Smooth muscle cell (in vitro differentiated cells): ENCODE measurements around the gene LIN37. TPM values are rescaled to one million over a fixed set of nuclear protein-coding genes. Genes with fewer than 3 reads are reported as not detected.

ENCODE experiments used
- DNase-seq: peaks from one replicate; lab custom pipeline; 2025; ENCODE audit not compliant: unreplicated experiment; lab: John Stamatoyannopoulos, UW
- H2AFZ ChIP-seq: fragments of 200-600 bp; sonication (generic); 2 replicates; pipeline ENCODE4 v1.6.0; 2016; ENCODE audit warnings: antibody characterized with exemption, low read depth, mild to moderate bottlenecking
- H3F3A ChIP-seq: fragments of 200-600 bp; sonication (generic); 2 replicates; pipeline ENCODE4 v1.6.0; 2017; ENCODE audit warnings: antibody characterized with exemption, low read depth
- H3K27ac ChIP-seq: fragments of 200-600 bp; sonication (generic); 2 replicates; pipeline ENCODE4 v1.5.1; 2016; ENCODE audit warnings: low read depth, mild to moderate bottlenecking
- H3K27me3 ChIP-seq: fragments of 200-600 bp; sonication (generic); 2 replicates; pipeline ENCODE4 v1.6.1; 2016; ENCODE audit warnings: low read depth, mild to moderate bottlenecking
- H3K36me3 ChIP-seq: fragments of 200-600 bp; sonication (generic); 2 replicates; pipeline ENCODE4 v1.5.1; 2016; ENCODE audit warnings: low read depth
- H3K4me1 ChIP-seq: fragments of 200-600 bp; sonication (generic); 2 replicates; pipeline ENCODE4 v1.5.1; 2016; ENCODE audit warnings: low read depth
- H3K4me2 ChIP-seq: fragments of 200-600 bp; sonication (generic); 2 replicates; pipeline ENCODE4 v1.6.0; 2016; ENCODE audit warnings: mild to moderate bottlenecking
- H3K4me3 ChIP-seq: fragments of 200-600 bp; sonication (generic); 2 replicates; pipeline ENCODE4 v1.5.1; 2016; ENCODE audit warnings: mild to moderate bottlenecking
- H3K79me2 ChIP-seq: fragments of 200-600 bp; sonication (generic); 2 replicates; pipeline ENCODE4 v1.6.0; 2016; ENCODE audit warnings: low read depth, mild to moderate bottlenecking
- H3K9ac ChIP-seq: fragments of 200-600 bp; sonication (generic); 2 replicates; pipeline ENCODE4 v1.6.0; 2016; ENCODE audit warnings: low read depth
- H3K9me3 ChIP-seq: fragments of 200-600 bp; sonication (generic); replicated peaks from 2 replicates; pipeline ENCODE4 v1.5.1; 2016; ENCODE audit warnings: low read depth
- H4K20me1 ChIP-seq: fragments of 200-600 bp; sonication (generic); 2 replicates; pipeline ENCODE4 v1.6.0; 2016; ENCODE audit warnings: low read depth
- CTCF ChIP-seq: fragments of 200-600 bp; sonication (generic); IDR thresholded peaks from 2 replicates; pipeline ENCODE4 v1.5.1; 2017; ENCODE audit warnings: borderline replicate concordance, mild to moderate bottlenecking, antibody characterized with exemption; ENCODE audit not compliant: insufficient read depth, poor library complexity, severe bottlenecking
- WGBS: methylation state at CpG from one replicate; pipeline ENCODE4 v1.1.7; 2016; ENCODE audit warnings: low lambda C conversion rate; 5-methylcytosine and 5-hydroxymethylcytosine counted together
- polyA plus RNA-seq: library from polyadenylated mRNA; unstranded; fragments of >200 nt; fragmentation: Nextera tagmentation; extraction: Ambion mirVana; gene quantifications from 2 replicates; pipeline ENCODE4 v1.2.1, GENCODE V29; 2016
- total RNA-seq: library from RNA; depleted of rRNA; stranded (reverse); fragments of >200 nt; gene quantifications from 2 replicates; pipeline ENCODE4 v1.2.3, GENCODE V29; 2014

Gene LIN37
- total and polyA plus RNA-seq, 2 experiments from 2014 or later, result 16.4 to 17.8 TPM

- Histone ChIP-seq H3K9me3 (no peaks in the 10 kb centered on the region), H3K4me1 (peaks cover 23% of the 10 kb centered on the region), H3K4me2 (no peak overlapping the region), H3K27ac (no peak overlapping the region), H3K36me3 (no peaks in the 10 kb centered on the region), H3K79me2 (peaks cover 24% of the 10 kb centered on the region), H2AFZ (no peak overlapping the region), H3K27me3 (no peaks in the 10 kb centered on the region), H3K4me3 (no peak overlapping the region), H3K9ac (no peak overlapping the region), H4K20me1 (peaks cover 11% of the 10 kb centered on the region), H3F3A (peaks cover 27% of the 10 kb centered on the region)
- no peak for TF ChIP-seq CTCF
- WGBS, result 95% methylated on average over 20 of the region's 20 CpGs
- no peak for DNase-seq
Measured at GRCh38 chr19:35752746-35753350, 4.5 kb downstream of the LIN37 start.

- Histone ChIP-seq H3K9ac (no peak overlapping the region), H3K36me3 (no peaks in the 10 kb centered on the region), H3F3A (peaks cover 27% of the 10 kb centered on the region), H3K4me2 (no peak overlapping the region), H2AFZ (no peak overlapping the region), H3K27ac (no peak overlapping the region), H3K9me3 (no peaks in the 10 kb centered on the region), H4K20me1 (peaks cover 12% of the 10 kb centered on the region), H3K79me2 (peaks cover 25% of the 10 kb centered on the region), H3K4me1 (peaks cover 26% of the 10 kb centered on the region), H3K4me3 (no peak overlapping the region), H3K27me3 (no peaks in the 10 kb centered on the region)
- no peak for DNase-seq
- no peak for TF ChIP-seq CTCF
- 90% methylated on average over 20 of the region's 20 CpGs for WGBS
Measured at GRCh38 chr19:35753634-35754369, 5.4 kb downstream of the LIN37 start.

GRCh38 chr19:35754370-35755130 is 6.2 kb downstream of the LIN37 start:
- Histone ChIP-seq H3K27ac (peak overlapping the region; percentile 99), H3K9me3 (no peaks in the 10 kb centered on the region), H4K20me1 (peaks cover 19% of the 10 kb centered on the region), H3K4me2 (peak overlapping the region; percentile 86), H3K79me2 (peaks cover 26% of the 10 kb centered on the region), H3K4me3 (peak overlapping the region; percentile 69), H2AFZ (no peak overlapping the region), H3K4me1 (peaks cover 28% of the 10 kb centered on the region), H3K36me3 (no peaks in the 10 kb centered on the region), H3K9ac (peak overlapping the region; percentile 91), H3F3A (peaks cover 27% of the 10 kb centered on the region), H3K27me3 (no peaks in the 10 kb centered on the region)
- DNase-seq, result no peak
- TF ChIP-seq CTCF, result no peak
- 79% methylated on average over 13 of the region's 13 CpGs for WGBS
